Subcutaneous adipose tissue (tissue), 4 donors: ENCODE data around the gene MT1HL1. TPM values are rescaled to one million over a fixed set of nuclear protein-coding genes. Genes with fewer than 3 reads are reported as not detected.

Experiments used
- total RNA-seq, 4 donors: library from RNA; depleted of rRNA; stranded (reverse); fragments of >200 nt; gene quantifications; one replicate each; pipeline ENCODE4 v1.1.0, GENCODE V29; 2016
- TF ChIP-seq, protein P1 (sequence below): fragments of 450-650 bp; IDR thresholded peaks from one replicate; pipeline ENCODE4 v1.5.1; 2016; ENCODE audit warnings: low read depth, mild to moderate bottlenecking, control low read depth, antibody characterized with exemption, moderate library complexity

The MT1HL1 gene
- total RNA-seq, 4 donors from 2014 or later: not detected

DNA sequence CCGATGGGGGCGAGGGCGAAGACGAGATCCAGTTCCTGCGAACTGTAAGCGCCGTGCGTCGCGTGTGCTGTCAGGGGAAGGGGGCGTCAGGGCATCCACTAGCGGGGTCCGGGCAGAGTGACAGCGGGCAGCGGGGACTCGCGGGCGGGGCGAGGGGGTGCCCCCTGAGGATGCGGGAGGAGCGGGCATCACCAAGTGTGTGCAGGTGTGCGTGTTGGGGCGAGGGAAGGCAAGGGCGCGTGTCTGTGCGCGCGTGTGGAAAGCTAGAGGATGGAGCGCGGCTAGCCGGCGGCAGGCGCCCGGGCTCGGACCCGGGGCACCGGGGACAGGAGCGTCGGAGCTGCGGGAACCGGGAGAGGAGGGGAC, 38.3 kb upstream of the MT1HL1 start:
- TF ChIP-seq, protein P1, sequence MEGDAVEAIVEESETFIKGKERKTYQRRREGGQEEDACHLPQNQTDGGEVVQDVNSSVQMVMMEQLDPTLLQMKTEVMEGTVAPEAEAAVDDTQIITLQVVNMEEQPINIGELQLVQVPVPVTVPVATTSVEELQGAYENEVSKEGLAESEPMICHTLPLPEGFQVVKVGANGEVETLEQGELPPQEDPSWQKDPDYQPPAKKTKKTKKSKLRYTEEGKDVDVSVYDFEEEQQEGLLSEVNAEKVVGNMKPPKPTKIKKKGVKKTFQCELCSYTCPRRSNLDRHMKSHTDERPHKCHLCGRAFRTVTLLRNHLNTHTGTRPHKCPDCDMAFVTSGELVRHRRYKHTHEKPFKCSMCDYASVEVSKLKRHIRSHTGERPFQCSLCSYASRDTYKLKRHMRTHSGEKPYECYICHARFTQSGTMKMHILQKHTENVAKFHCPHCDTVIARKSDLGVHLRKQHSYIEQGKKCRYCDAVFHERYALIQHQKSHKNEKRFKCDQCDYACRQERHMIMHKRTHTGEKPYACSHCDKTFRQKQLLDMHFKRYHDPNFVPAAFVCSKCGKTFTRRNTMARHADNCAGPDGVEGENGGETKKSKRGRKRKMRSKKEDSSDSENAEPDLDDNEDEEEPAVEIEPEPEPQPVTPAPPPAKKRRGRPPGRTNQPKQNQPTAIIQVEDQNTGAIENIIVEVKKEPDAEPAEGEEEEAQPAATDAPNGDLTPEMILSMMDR: no peak

DNA sequence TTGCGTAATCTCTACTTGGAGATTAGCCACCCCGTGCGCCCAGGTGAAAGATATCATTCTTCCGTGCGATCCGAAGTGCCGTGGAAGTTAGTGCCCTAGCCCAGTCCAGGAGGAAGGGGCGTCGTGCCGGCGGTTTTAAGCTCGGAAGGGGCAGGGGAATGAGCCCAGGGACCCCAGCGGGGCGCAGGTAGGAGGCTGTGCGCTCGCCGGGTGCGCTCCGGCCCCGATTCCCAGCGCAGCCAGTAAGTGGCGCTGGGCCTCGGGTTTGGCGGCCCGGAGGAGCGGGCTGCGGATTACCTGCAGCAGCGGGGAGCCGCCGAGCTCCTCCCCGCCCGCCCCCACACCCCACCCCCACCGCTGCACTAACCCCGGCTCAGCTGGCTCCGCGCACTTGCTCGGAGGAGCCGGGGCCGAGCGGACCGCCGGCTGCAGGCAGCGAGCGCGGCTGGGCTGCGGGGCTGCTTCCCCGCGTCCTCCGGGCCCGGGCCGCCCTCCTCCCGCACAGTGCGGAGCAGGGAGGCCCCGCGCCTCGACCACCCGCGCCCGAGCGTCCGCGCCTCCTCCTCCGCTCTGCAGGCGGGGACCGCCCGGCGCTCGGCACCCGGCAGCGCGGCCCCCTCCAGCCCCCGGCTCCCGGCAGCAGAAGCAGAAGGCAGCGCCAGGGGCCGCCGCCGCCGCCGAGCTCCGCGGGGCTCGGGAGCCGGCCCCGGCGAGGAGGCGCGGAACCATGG, 37.7 kb upstream of the MT1HL1 start, which contains the start of gene RYR2:
TSS of gene RYR2 (plus strand) at position 390 of the 731 bp plus-strand sequence. CDS start at position 728, 338 bp downstream.
- TF ChIP-seq, protein P1: no peak

DNA sequence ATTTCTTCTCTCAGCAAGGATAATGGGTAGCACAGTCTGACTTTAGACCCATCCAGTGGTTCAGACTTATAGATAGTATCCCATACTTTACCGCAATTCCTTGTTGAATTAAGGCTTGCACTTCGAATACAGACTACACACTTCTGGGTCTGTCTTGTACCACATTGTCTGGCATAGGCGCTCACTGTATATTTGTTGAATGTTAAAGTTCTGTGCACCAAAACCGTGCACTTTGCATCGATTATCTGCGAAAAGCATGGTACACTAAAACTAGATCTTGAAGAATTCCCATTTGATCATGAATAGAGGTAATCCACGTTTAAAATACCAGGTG, 37.2 kb upstream of the MT1HL1 start:
- TF ChIP-seq, protein P1: no peak

DNA sequence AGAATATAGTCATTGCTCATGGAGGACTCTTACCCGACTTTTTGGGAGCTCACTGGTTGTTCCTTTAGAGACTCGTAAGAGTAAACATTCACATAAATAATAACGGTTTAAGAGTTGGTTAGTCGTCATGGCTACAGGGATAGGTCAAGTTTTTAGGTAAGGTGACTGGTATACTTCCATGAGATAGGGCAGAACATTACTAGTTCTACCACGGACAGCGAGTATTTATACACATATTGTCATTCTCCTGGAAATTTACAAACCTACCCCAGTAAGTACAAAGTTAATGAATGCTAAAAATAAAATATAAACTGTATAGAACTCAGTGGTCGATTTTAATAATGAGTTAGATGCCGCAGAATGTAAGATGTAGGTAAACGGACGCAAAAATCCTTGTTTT, 36.6 kb upstream of the MT1HL1 start:
- TF ChIP-seq, protein P1: no peak

DNA sequence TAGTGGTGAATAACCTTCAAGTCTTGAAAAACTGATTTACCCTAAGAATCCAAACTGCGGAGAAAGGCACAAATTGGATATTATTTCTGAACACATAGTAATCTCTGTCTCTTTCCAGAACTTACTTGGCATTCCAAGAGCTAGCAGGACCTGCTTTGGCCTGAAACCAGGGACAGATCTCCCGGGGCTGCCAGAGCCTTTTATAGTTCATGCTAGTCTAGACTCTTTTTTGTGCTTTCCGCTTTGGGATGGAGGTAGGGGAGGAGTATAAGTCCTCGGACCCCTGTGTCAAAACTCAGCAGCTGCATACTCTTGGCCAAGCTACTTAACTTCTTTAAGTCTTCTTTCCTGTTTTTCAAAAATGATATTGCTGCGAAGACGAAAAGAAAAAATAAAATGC, 34.0 kb upstream of the MT1HL1 start:
- TF ChIP-seq, protein P1: no peak

DNA sequence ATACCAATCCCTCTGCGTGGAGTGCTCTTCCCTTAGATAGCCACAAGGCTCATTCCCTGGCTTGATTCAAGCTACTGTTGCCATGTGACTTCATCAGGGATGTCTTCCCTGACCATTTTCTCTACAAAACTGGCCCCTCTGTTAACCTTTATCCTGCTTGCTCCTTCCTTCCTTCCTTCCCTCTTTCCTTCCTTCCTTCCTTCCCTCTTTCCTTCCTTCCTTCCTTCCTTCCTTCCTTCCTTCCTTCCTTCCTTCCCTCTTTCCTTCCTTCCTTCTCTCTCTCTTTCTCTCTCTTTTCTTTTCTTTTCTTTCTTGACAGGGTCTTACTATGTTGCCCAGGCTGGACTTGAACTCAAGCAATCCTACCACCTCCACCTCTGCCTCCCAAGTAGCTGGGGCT, 31.5 kb upstream of the MT1HL1 start:
- TF ChIP-seq, protein P1: no peak

DNA sequence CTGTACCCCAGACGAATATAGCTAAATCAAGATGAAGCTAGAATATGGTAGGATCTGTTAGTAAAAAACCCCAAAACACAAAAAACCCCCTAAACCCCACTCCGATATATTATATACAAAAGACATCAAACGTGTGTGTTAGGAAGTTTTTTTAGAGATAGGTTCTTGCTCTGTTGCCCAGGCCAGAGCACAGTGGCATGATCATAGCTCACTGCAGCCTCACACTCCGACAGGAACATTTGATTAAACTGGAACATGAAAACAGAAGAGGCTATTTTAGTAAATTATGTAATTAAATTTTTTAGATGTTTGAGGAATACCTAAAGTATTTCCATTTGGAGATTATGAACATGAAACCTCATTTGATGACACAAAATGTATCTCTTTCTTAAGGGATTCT, 29.6 kb upstream of the MT1HL1 start:
- TF ChIP-seq, protein P1: no peak
